IMR-90 (cell line): ENCODE data around the gene DKK3. TPM values are rescaled to one million over a fixed set of nuclear protein-coding genes. Genes with fewer than 3 reads are reported as not detected.

ENCODE experiments used
- ATAC-seq: fragments of 200-7000 bp; cut with Tn5 transposase; 2 replicates; pipeline ENCODE4 v1.9.1; 2020; ENCODE audit warnings: low read depth, mild to moderate bottlenecking, moderate library complexity
- BruUV-seq: library from RNA; stranded (reverse); fragments of 400-500 nt; replicated peaks from 2 replicates; lab custom pipeline; 2021; lab: Mats Ljungman, UMichigan
- CTCF ChIA-PET: fragments of 300-600 bp; formaldehyde crosslinking; extraction: SDS; loops from one replicate; lab custom pipeline; 2021; ENCODE audit warnings: antibody characterized with exemption; lab: Yijun Ruan, JAX
- POLR2A ChIA-PET: fragments of 300-600 bp; sonication (Branson Sonifier 250); formaldehyde crosslinking; loops from one replicate; lab custom pipeline; 2022; ENCODE audit warnings: antibody characterized with exemption; ENCODE audit not compliant: unreplicated experiment; lab: Charles Lee
- DNase-seq: peaks from one replicate; pipeline ENCODE4 v3.0.0; 2013
- H2AFZ ChIP-seq: replicated peaks from 2 replicates; pipeline ENCODE3; 2013; ENCODE audit warnings: low read length, mild to moderate bottlenecking; ENCODE audit not compliant: poor library complexity
- H2AK5ac ChIP-seq: 2 replicates; pipeline ENCODE4 v1.6.1; 2013; ENCODE audit warnings: low read depth, low read length, inconsistent platforms
- H2AK9ac ChIP-seq: replicated peaks from 2 replicates; pipeline ENCODE3; 2013; ENCODE audit warnings: mild to moderate bottlenecking, low read depth, low read length, moderate library complexity; ENCODE audit not compliant: poor library complexity
- H2BK120ac ChIP-seq: 2 replicates; pipeline ENCODE4 v1.6.1; 2013; ENCODE audit warnings: low read depth, low read length, inconsistent platforms
- H2BK15ac ChIP-seq: 3 replicates; pipeline ENCODE4 v1.6.1; 2013; ENCODE audit warnings: low read depth, low read length, inconsistent platforms
- H2BK20ac ChIP-seq: 2 replicates; pipeline ENCODE4 v1.6.1; 2013; ENCODE audit warnings: low read depth, mild to moderate bottlenecking, inconsistent platforms, low read length, moderate library complexity
- H2BK5ac ChIP-seq: 2 replicates; pipeline ENCODE4 v1.6.1; 2013; ENCODE audit warnings: mild to moderate bottlenecking, low read depth, low read length, inconsistent platforms; ENCODE audit not compliant: poor library complexity, severe bottlenecking
- H3K14ac ChIP-seq: replicated peaks from 2 replicates; pipeline ENCODE4 v1.6.1; 2013; ENCODE audit warnings: low read depth, low read length, inconsistent platforms
- H3K18ac ChIP-seq: 2 replicates; pipeline ENCODE4 v1.6.1; 2013; ENCODE audit warnings: low read depth, low read length, control low read depth
- H3K23ac ChIP-seq: 2 replicates; pipeline ENCODE4 v1.6.1; 2013; ENCODE audit warnings: low read depth, low read length, inconsistent platforms
- H3K27ac ChIP-seq: 2 replicates; pipeline ENCODE4 v1.5.1; 2013; ENCODE audit warnings: mild to moderate bottlenecking, control low read depth, low read length; ENCODE audit not compliant: insufficient read depth
- H3K27me3 ChIP-seq: 2 replicates; pipeline ENCODE4 v1.6.1; 2013; ENCODE audit warnings: low read length; ENCODE audit not compliant: control insufficient read depth, insufficient read depth
- H3K36me3 ChIP-seq: 2 replicates; pipeline ENCODE4 v1.6.1; 2013; ENCODE audit warnings: low read length, mixed read lengths; ENCODE audit not compliant: control insufficient read depth, insufficient read depth
- H3K4ac ChIP-seq: 2 replicates; pipeline ENCODE4 v1.6.1; 2013; ENCODE audit warnings: low read depth, low read length, inconsistent platforms
- H3K4me1 ChIP-seq: 2 replicates; pipeline ENCODE4 v1.6.1; 2013; ENCODE audit warnings: low read length, mixed read lengths; ENCODE audit not compliant: control insufficient read depth, insufficient read depth
- H3K4me2 ChIP-seq: 2 replicates; pipeline ENCODE4 v1.6.1; 2013; ENCODE audit warnings: low read depth, mild to moderate bottlenecking, control low read depth, low read length, moderate library complexity
- H3K4me3 ChIP-seq: 2 replicates; pipeline ENCODE4 v1.5.1; 2013; ENCODE audit warnings: low read depth, mild to moderate bottlenecking, control low read depth, low read length, moderate library complexity; ENCODE audit not compliant: insufficient read depth
- H3K56ac ChIP-seq: 2 replicates; pipeline ENCODE4 v1.6.1; 2013; ENCODE audit warnings: low read length, inconsistent platforms; ENCODE audit not compliant: insufficient read depth; ENCODE audit errors: extremely low read depth
- H3K79me1 ChIP-seq, 2 experiments: 2 replicates each; pipeline ENCODE4 v1.6.1; 2013; ENCODE audit warnings: low read length in 2 of 2, inconsistent platforms in 1 of 2, low read depth in 1 of 2
- H3K9ac ChIP-seq: 2 replicates; pipeline ENCODE4 v1.6.1; 2013; ENCODE audit warnings: low read depth, low read length, control low read depth
- H3K9me1 ChIP-seq: 2 replicates; pipeline ENCODE4 v1.6.1; 2013; ENCODE audit warnings: low read length, inconsistent platforms; ENCODE audit not compliant: insufficient read depth
- H3K9me3 ChIP-seq: 2 replicates; pipeline ENCODE4 v1.6.1; 2013; ENCODE audit warnings: low read length; ENCODE audit not compliant: control insufficient read depth, insufficient read depth
- H4K20me1 ChIP-seq: 2 replicates; pipeline ENCODE4 v1.6.1; 2013; ENCODE audit warnings: low read length, inconsistent platforms; ENCODE audit not compliant: insufficient read depth
- H4K5ac ChIP-seq: 2 replicates; pipeline ENCODE4 v1.6.1; 2013; ENCODE audit warnings: mild to moderate bottlenecking, low read depth, low read length, control low read depth
- H4K8ac ChIP-seq, 2 experiments: 2 replicates each; pipeline ENCODE4 v1.6.1; 2013; ENCODE audit warnings: low read depth in 2 of 2, low read length in 2 of 2, control low read depth in 1 of 2, inconsistent platforms in 1 of 2
- H4K91ac ChIP-seq: 2 replicates; pipeline ENCODE4 v1.6.1; 2013; ENCODE audit warnings: low read depth, low read length, inconsistent platforms; ENCODE audit not compliant: insufficient read depth
- NFE2L2 ChIP-seq: fragments of 150-350 bp; IDR thresholded peaks from 2 replicates; pipeline ENCODE4 v1.6.1; 2016; ENCODE audit warnings: low read depth, mild to moderate bottlenecking, low read length
- SMC3 ChIP-seq: fragments of 150-350 bp; IDR thresholded peaks from 2 replicates; pipeline ENCODE4 v1.6.1; 2016; ENCODE audit warnings: low read depth, mild to moderate bottlenecking, antibody characterized with exemption, low read length, moderate library complexity
- WGBS, 2 experiments: methylation state at CpG; one replicate each; pipeline versions ENCODE4 v1.1.5 to v1.1.7; 2013; ENCODE audit warnings: missing lambda C conversion rate in 2 of 2; ENCODE audit not compliant: insufficient read length in 1 of 2; ENCODE audit errors: extremely low coverage in 2 of 2; 5-methylcytosine and 5-hydroxymethylcytosine counted together
- dilution Hi-C: fragments of 300-500 bp; cut with HindIII; formaldehyde crosslinking; loops from one replicate; pipeline ENCODE4 v1.14.3; 2018; ENCODE audit warnings: low sequenced_read_pairs; ENCODE audit not compliant: unreplicated experiment
- in situ Hi-C: fragments of 300-500 bp; cut with MboI; formaldehyde crosslinking; loops from 3 replicates; pipeline ENCODE4 v1.14.3; 2019; ENCODE audit warnings: low sequenced_read_pairs, inconsistent platforms, mixed read lengths
- intact Hi-C: fragments of 100-400 bp; cut with micrococcal nuclease; formaldehyde crosslinking; loops from 2 replicates; pipeline ENCODE4 v1.10.0; 2022
- polyA plus RNA-seq, 3 experiments: library from polyadenylated mRNA; depleted of rRNA; stranded (reverse); fragments of >200 nt; gene quantifications; 2 replicates each; pipeline ENCODE4 v1.2.3, GENCODE V29; 2012; ENCODE audit warnings: low replicate concordance in 1 of 3
- total RNA-seq: library from RNA; depleted of rRNA; stranded (reverse); fragments of >200 nt; gene quantifications from 2 replicates; pipeline ENCODE4 v1.2.3, GENCODE V29; 2012

The DKK3 gene
- total and polyA plus RNA-seq, 2 of the 4 experiments (the other 2 are of a cell fraction) = 453 to 964 TPM

DNA sequence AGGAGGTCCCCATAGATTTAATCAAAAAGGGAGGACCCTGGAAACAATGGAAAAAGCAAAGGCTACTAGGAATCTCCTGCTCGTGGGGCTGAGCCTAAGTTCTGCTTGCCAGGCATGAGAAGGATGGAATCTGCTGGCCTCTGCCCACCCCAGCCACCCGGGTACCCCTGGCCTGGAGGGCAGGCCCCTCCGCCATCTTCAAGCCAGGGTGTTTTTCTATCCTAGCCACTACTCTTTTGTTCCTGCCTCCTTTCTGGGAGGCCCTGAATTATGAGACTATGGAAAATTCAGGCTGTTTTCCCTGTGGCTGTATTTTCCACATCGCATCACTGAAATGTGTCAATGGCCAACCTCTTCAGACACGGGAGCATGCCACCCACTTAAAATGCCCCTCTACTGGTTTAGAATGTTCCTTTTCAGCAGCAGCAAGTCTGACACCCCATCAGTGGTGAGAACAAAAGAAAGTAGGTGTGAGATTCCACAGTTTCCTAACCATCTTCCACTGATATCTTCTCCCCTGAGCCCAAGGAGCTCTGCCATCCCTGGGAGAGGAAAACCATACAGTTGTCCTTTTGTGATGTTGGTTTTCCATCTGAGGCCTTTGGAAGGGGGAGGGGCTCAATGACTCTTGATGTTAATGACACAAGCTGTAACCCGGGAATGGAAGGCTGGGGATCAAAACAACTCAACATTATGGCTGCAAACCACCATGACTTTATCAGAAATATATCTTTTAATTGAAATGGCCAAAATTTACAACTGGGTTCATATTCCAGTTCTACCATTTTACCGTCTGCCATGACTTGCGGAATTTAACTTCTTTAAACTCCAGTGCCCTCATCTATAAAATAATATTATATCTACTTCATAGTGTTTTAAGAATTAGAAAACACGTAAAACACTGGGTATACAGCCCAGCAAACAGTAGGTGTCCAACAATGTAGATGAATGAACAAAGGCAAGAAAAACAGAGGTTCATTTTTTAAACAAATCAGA lies 22.2 kb downstream of the DKK3 start:
- POLR2A ChIA-PET = no interaction called here
- intact Hi-C loops = loop anchor here (5.0 kb wide), 1 partner anchor 56 kb away; no protein-coding TSS in a partner anchor
- Histone ChIP-seq H2BK15ac (peak overlapping the region; percentile 35), H2BK20ac (peak overlapping the region; percentile 24; the same call in 1 of the 2 replicates), H4K8ac (peak overlapping the region; percentile 38 to 78), H3K23ac (peak overlapping the region; percentile 93), H3K36me3 (peaks cover 14% of the 10 kb centered on the region), H3K56ac (peak overlapping the region; percentile 19; the same call in 1 of the 2 replicates), H2BK120ac (peak overlapping the region; percentile 60), H3K14ac (peak overlapping the region; percentile 88), H2AK9ac (peak overlapping the region; percentile 26), H3K9me3 (no peaks in the 10 kb centered on the region; the same call in 1 of the 2 replicates), H2AFZ (no peak overlapping the region), H3K9ac (peak overlapping the region; percentile 24; the same call in 1 of the 2 replicates), H3K27ac (peak overlapping the region; percentile 51), H3K4ac (peak overlapping the region; percentile 69), H3K4me2 (no peak overlapping the region; the same call in 1 of the 2 replicates), H3K4me3 (no peak overlapping the region), H3K9me1 (peaks cover 56% of the 10 kb centered on the region), H3K4me1 (peaks cover 41% of the 10 kb centered on the region), H2BK5ac (peak overlapping the region; percentile 80), H4K5ac (peak overlapping the region; percentile 88; the same call in 1 of the 2 replicates), H4K20me1 (peaks cover 22% of the 10 kb centered on the region), H3K79me1 (peaks cover 41 to 90% of the 10 kb centered on the region in 2 experiments), H3K27me3 (no peaks in the 10 kb centered on the region), H4K91ac (peak overlapping the region; percentile 88), H3K18ac (peak overlapping the region; percentile 57), H2AK5ac (peak overlapping the region; percentile 73)
- in situ Hi-C loops = no loop called here
- dilution Hi-C loops = no loop called here
- WGBS, 2 experiments = no CpG with 5 or more reads among the region's 9 CpGs
- no TSS peak for BruUV-seq
- no peak for TF ChIP-seq SMC3
- TF ChIP-seq NFE2L2 = peak; percentile 47; the same call in 1 of the 2 replicates
- ATAC-seq (no peak), DNase-seq (no peak)
- CTCF ChIA-PET = interaction anchor here (0.6 kb wide), 1 partner anchor 668 kb away, joined by 3 read pairs; no protein-coding TSS in a partner anchor
